SK-N-SH (cell line): ENCODE measurements around the gene RPS8. TPM values are rescaled to one million over a fixed set of nuclear protein-coding genes. Genes with fewer than 3 reads are reported as not detected.

ENCODE experiments used
- CTCF ChIA-PET: fragments of 300-600, 350-600 bp; formaldehyde crosslinking; extraction: SDS; loops from one replicate; lab custom pipeline; 2021; lab: Yijun Ruan, JAX
- POLR2A ChIA-PET: fragments of 350-600 bp; sonication (Branson Sonifier 250); formaldehyde crosslinking; extraction: SDS; loops from one replicate; lab custom pipeline; 2020; ENCODE audit warnings: antibody characterized with exemption, inconsistent platforms; lab: Yijun Ruan, JAX
- DNase-seq: peaks from one replicate; pipeline ENCODE4 v3.0.0; 2012
- H2AFZ ChIP-seq: fragments of 200-600 bp; sonication (generic); 2 replicates; pipeline ENCODE4 v1.8.1; 2016; ENCODE audit warnings: antibody characterized with exemption, mild to moderate bottlenecking, low read depth
- H3F3A ChIP-seq: fragments of 200-600 bp; sonication (generic); replicated peaks from 2 replicates; pipeline ENCODE3; 2016; ENCODE audit warnings: antibody characterized with exemption, mild to moderate bottlenecking; ENCODE audit not compliant: insufficient read depth
- H3K27ac ChIP-seq, 2 experiments: fragments of 200-500 bp in 1 of 2; fragments of 200-600 bp in 1 of 2; sonication (Bioruptor generic) in 1 of 2; sonication (generic), shearing (Covaris generic) in 1 of 2; 2 replicates each; pipeline versions ENCODE4 v1.5.1 to v1.6.1; 2014 to 2016; ENCODE audit warnings: low read depth in 2 of 2, inconsistent platforms in 1 of 2, low read length in 1 of 2, mild to moderate bottlenecking in 1 of 2, mixed read lengths in 1 of 2
- H3K27me3 ChIP-seq: fragments of 200-600 bp; sonication (generic), shearing (Covaris generic); 2 replicates; pipeline ENCODE4 v1.6.1; 2016; ENCODE audit warnings: mixed run types; ENCODE audit not compliant: insufficient read depth
- H3K36me3 ChIP-seq, 2 experiments: fragments of 200-500 bp in 1 of 2; fragments of 200-600 bp in 1 of 2; sonication (Bioruptor generic) in 1 of 2; sonication (generic) in 1 of 2; replicated peaks in 1 of 2; 2 replicates each; pipeline versions ENCODE3 to v1.5.1; 2014 to 2016; ENCODE audit warnings: low read length in 1 of 2, mild to moderate bottlenecking in 1 of 2; ENCODE audit not compliant: insufficient read depth in 2 of 2, control insufficient read depth in 1 of 2
- H3K4me1 ChIP-seq, 2 experiments: fragments of 200-500 bp in 1 of 2; fragments of 200-600 bp in 1 of 2; sonication (Bioruptor generic) in 1 of 2; sonication (generic), shearing (Covaris generic) in 1 of 2; 2 replicates each; pipeline versions ENCODE4 v1.5.1 to v1.6.1; 2014 to 2016; ENCODE audit warnings: low read depth in 1 of 2, low read length in 1 of 2, mixed run types in 1 of 2; ENCODE audit not compliant: insufficient read depth in 2 of 2, control insufficient read depth in 1 of 2
- H3K4me2 ChIP-seq: fragments of 200-600 bp; sonication (generic), shearing (Covaris generic); 2 replicates; pipeline ENCODE4 v1.6.1; 2017; ENCODE audit warnings: mixed run types
- H3K4me3 ChIP-seq, 2 experiments: fragments of 200-500 bp in 1 of 2; fragments of 200-600 bp in 1 of 2; sonication (Bioruptor generic) in 1 of 2; sonication (generic), shearing (Covaris generic) in 1 of 2; 2 replicates each; pipeline versions ENCODE4 v1.5.1 to v1.8.1; 2014 to 2016; ENCODE audit warnings: low read depth in 2 of 2, inconsistent platforms in 1 of 2, low read length in 1 of 2, mild to moderate bottlenecking in 1 of 2, mixed read lengths in 1 of 2, moderate library complexity in 1 of 2
- H3K79me2 ChIP-seq: fragments of 200-600 bp; sonication (generic); 2 replicates; pipeline ENCODE4 v1.8.1; 2017; ENCODE audit warnings: mild to moderate bottlenecking; ENCODE audit not compliant: insufficient read depth
- H3K9ac ChIP-seq: fragments of 200-600 bp; sonication (generic); 2 replicates; pipeline ENCODE4 v1.6.1; 2017; ENCODE audit warnings: mixed run types
- H3K9me2 ChIP-seq: fragments of 200-600 bp; sonication (generic); 2 replicates; pipeline ENCODE4 v1.6.1; 2017; ENCODE audit warnings: mixed run types
- H3K9me3 ChIP-seq: fragments of 200-600 bp; sonication (generic); 2 replicates; pipeline ENCODE4 v1.6.1; 2017; ENCODE audit warnings: mixed run types, mild to moderate bottlenecking, moderate library complexity
- H4K20me1 ChIP-seq: fragments of 200-600 bp; sonication (generic); 2 replicates; pipeline ENCODE4 v1.6.1; 2017; ENCODE audit warnings: mild to moderate bottlenecking, mixed run types; ENCODE audit not compliant: insufficient read depth
- GATA2 ChIP-seq: sonication (generic); formaldehyde crosslinking; IDR thresholded peaks from 2 replicates; pipeline ENCODE4 v1.5.0; 2020; ENCODE audit warnings: mild to moderate bottlenecking, missing genetic modification reagents
- IRF3 ChIP-seq: fragments of 150-350 bp; IDR thresholded peaks from 2 replicates; pipeline ENCODE4 v1.6.1; 2016; ENCODE audit warnings: mild to moderate bottlenecking, low read depth, low read length
- NFIC ChIP-seq: IDR thresholded peaks from 2 replicates; pipeline ENCODE4 v1.4.0; 2012; ENCODE audit warnings: borderline replicate concordance
- NRF1 ChIP-seq: IDR thresholded peaks from 2 replicates; pipeline ENCODE4 v1.6.1; 2012; ENCODE audit warnings: low read depth, mild to moderate bottlenecking, low read length
- USF1 ChIP-seq: IDR thresholded peaks from 2 replicates; pipeline ENCODE4 v1.4.0; 2012; ENCODE audit warnings: low read depth, borderline replicate concordance
- ZBTB33 ChIP-seq: IDR thresholded peaks from 2 replicates; pipeline ENCODE4 v1.4.0; 2012; ENCODE audit warnings: low read depth, borderline replicate concordance
- WGBS: methylation state at CpG from one replicate; pipeline ENCODE4 v1.1.6; 2017; ENCODE audit warnings: low lambda C conversion rate; 5-methylcytosine and 5-hydroxymethylcytosine counted together
- polyA plus RNA-seq, 3 experiments: library from polyadenylated mRNA; depleted of rRNA; stranded (reverse); fragments of >200 nt; gene quantifications; 2 replicates each; pipeline ENCODE4 v1.2.3, GENCODE V29; 2012
- TF ChIP-seq, protein P1 (sequence below): fragments of 150-350 bp; IDR thresholded peaks from 2 replicates; pipeline ENCODE4 v1.6.1; 2017; ENCODE audit warnings: antibody characterized with exemption, low read length, low read depth, borderline replicate concordance
- TF ChIP-seq, protein P2 (sequence below): fragments of 200-600 bp; sonication (generic); IDR thresholded peaks from 2 replicates; pipeline ENCODE4 v1.6.1; 2017; ENCODE audit warnings: antibody characterized with exemption, mild to moderate bottlenecking, moderate library complexity

RPS8 gene
- polyA plus RNA-seq, 1 of the 3 experiments (the other 2 are of a cell fraction): 3,303 TPM

- TF ChIP-seq, protein P1, sequence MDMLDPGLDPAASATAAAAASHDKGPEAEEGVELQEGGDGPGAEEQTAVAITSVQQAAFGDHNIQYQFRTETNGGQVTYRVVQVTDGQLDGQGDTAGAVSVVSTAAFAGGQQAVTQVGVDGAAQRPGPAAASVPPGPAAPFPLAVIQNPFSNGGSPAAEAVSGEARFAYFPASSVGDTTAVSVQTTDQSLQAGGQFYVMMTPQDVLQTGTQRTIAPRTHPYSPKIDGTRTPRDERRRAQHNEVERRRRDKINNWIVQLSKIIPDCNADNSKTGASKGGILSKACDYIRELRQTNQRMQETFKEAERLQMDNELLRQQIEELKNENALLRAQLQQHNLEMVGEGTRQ: no peak
- TF ChIP-seq IRF3 (peak; percentile 17; the same call in 1 of the 2 replicates), NRF1 (no peak), ZBTB33 (peak; percentile 91; the same call in 1 of the 2 replicates)
- TF ChIP-seq, protein P2, sequence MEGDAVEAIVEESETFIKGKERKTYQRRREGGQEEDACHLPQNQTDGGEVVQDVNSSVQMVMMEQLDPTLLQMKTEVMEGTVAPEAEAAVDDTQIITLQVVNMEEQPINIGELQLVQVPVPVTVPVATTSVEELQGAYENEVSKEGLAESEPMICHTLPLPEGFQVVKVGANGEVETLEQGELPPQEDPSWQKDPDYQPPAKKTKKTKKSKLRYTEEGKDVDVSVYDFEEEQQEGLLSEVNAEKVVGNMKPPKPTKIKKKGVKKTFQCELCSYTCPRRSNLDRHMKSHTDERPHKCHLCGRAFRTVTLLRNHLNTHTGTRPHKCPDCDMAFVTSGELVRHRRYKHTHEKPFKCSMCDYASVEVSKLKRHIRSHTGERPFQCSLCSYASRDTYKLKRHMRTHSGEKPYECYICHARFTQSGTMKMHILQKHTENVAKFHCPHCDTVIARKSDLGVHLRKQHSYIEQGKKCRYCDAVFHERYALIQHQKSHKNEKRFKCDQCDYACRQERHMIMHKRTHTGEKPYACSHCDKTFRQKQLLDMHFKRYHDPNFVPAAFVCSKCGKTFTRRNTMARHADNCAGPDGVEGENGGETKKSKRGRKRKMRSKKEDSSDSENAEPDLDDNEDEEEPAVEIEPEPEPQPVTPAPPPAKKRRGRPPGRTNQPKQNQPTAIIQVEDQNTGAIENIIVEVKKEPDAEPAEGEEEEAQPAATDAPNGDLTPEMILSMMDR: peak; percentile 94
Measured at GRCh38 chr1:44730741-44731512, 44.4 kb upstream of the RPS8 start, which contains the start of gene RNU5D-1 (continued).

DNA sequence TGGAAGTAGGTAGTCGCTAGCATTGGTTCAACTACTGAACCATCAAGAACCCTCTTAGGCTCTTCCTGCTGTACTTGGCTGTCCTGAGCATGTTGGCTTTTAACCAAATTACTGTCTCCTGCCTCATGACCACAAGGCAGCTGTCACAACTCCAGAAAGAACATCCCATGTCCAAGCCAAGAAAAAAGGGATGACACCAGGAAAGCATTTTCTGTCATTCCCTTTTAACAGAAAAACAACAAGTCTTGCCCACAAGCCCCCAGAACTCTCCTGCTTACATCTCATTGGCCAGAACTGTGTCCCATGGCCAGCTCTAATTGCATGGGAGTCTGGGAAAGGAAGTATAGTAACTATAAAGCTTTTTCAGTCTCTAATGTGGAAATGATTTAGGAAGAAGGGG lies 42.0 kb upstream of the RPS8 start:
- CTCF ChIA-PET: interaction anchor here (0.6 kb wide), 1 partner anchor 237 kb away, joined by 4 read pairs; no protein-coding TSS in a partner anchor
- no peak overlapping the region for H3K4me2 ChIP-seq
- DNase-seq: no peak

More for the DNA sequence above, 42.0 kb upstream of the RPS8 start:
- no peak overlapping the region for H3K9ac ChIP-seq
- no peaks in the 10 kb centered on the region for H3K27me3 ChIP-seq
- H3K27ac ChIP-seq: no peak overlapping the region
- H3F3A ChIP-seq: peaks cover 35% of the 10 kb centered on the region
- peak; percentile 63; the same call in 1 of the 2 replicates for TF ChIP-seq USF1
- TF ChIP-seq NFIC: peak; percentile 30; the same call in 1 of the 2 replicates
- no peak for TF ChIP-seq GATA2 (CRISPR knock-in tag)
- no peak overlapping the region for H3K4me3 ChIP-seq
- no peaks in the 10 kb centered on the region for H4K20me1 ChIP-seq
- H3K36me3 ChIP-seq: no peaks in the 10 kb centered on the region
- no peaks in the 10 kb centered on the region for H3K9me2 ChIP-seq
- H3K4me1 ChIP-seq: no peaks in the 10 kb centered on the region
- WGBS: 76% methylated on average over 1 of the region's 1 CpG
- no peaks in the 10 kb centered on the region for H3K9me3 ChIP-seq
- POLR2A ChIA-PET: no interaction called here
- no peak overlapping the region; the same call in 1 of the 2 replicates for H2AFZ ChIP-seq
- H3K79me2 ChIP-seq: no peaks in the 10 kb centered on the region
